ENCODE data around the gene ACAP3.

ACAP3 gene

DNA sequence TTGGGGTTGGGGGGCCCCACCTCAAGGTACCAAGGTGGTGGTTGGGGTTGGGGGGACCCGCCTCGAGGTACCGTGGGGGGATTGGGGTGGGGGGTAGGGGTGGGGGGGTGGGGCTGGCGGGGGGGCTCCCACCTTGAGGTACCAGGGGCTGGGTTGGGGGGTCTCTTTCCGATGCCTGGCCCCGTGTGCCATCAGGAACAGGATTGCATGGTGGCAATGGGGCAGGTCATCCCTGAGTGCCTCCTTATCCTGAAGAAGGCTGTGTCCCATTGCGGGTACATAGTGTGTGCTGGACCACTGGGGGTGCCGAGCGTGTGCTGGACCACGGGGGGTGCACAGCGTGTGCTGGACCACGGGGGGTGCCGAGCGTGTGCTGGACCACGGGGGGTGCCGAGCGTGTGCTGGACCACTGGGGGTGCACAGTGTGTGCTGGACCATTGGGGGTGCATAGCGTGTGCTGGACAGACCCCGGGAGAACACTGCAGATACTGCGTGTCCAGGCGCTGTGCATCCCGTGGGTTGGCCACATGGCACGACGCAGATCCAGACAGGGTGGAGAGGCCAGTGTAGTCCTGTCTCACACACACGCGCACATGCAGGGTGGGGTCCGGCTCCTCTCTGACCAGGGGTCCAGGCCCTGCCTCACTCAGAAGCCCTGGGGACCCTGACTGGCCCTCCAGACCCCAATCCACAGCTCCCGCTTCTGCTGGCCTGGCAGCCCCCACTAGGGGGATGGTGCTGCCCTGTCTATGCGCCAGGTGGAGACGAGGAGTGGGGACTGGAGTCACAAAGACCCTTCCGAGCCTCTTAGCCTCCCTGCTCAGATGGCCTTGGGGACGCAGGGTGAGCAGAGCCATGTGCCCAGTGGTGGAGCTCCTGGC lies 23.3 kb downstream of the ACAP3 start:
- DNase-seq: no peak

- DNase-seq: no peak
Measured at GRCh38 chr1:1283821-1284220, 23.9 kb downstream of the ACAP3 start.

- DNase-seq: no peak
Measured at GRCh38 chr1:1282998-1283397, 24.7 kb downstream of the ACAP3 start.

DNA sequence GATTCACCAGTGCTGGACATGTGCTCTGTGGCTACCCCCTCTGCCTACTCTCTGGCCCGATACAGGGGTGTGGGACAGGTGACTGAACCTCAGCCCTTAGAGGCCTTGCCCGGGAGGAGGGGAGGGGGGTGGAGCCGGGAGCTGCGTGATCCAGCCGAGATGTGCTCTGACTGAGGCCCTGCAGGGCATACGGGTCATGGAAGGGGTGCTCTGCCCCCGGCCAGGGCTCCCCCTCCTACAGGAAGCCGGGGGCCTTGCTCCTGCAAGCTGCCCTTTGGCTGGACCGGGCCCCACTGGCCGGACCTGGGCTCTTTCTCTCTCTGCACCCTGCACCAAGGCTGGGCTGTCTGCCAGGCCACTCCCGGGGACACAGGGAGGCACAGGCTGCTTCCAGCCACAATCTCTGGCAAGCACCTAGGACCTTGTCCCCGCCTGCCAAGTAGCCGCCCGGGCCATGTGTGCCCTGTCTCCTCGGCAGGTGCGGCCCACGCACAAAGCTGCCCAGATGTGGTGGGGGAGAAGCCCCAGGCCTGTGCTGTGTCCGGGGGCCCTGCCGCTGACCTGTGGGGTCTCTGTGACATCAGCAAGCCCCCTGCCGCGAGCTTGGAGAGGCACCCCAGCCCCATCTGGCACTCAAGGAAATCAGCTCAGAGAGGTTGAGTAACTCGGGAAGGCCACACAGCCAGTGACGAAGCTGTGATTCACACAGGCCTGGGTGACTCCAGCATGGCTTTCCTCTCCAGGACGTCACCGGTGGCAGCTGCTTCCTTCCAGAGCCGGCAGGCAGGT lies 26.0 kb downstream of the ACAP3 start:
- DNase-seq: peak; percentile 22

DNA sequence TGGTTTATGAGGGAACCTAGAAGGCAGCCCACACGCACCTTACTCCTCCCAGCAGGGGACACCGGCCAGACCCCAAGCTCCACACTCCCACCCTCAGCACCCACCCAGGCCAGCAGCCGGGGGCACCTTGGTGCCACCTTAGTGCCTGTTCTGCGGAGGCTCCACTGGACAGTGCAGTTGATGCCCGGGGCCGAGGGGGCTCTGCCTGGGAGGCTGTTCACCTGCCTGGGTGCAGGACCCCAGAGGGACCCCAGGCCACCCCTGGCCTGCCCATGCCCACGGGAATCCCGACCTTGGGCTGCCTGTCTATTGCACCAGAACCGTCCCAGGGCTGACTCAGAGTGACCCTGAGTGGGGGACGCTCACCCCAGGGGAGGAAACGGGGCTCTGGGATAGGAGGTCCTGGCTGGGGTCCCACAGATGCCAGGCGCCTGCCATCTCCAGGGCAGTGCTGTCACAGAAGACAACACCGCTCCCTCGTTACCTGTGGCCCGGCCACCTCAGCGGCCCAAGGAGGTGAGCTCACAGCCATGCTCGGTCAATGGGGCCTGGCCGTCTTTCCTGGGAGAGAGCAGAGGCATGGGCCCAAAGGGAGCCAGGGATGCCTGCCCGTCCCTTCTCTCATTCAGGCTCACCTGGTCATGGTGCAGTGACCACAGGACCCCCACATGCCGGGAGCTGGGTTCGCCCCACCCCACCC lies 26.8 kb downstream of the ACAP3 start:
- no peak for DNase-seq

GRCh38 chr1:1279028-1279427 lies 28.7 kb downstream of the ACAP3 start:
- DNase-seq: no peak

DNA sequence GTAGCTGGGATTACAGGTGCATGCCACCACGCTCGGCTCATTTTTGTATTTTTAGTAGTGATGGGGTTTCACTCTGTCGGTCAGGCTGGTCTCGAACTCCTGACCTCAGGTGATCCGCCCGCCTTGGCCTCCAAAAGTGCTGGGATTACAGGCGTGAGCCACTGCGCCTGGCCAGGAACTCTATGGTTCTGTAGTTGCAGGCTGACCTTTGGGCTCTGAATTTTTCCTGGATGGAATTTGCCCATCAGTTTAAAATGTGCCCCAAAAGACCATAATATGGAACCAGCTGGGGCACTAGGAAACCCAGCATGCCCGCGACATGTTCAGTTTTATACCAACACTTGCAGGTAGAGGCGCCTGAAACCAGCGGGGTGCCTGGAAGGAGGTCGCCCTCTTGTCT lies 29.1 kb downstream of the ACAP3 start:
- DNase-seq: no peak

- no peak for DNase-seq
Measured at GRCh38 chr1:1275836-1276235, 31.9 kb downstream of the ACAP3 start.

DNA sequence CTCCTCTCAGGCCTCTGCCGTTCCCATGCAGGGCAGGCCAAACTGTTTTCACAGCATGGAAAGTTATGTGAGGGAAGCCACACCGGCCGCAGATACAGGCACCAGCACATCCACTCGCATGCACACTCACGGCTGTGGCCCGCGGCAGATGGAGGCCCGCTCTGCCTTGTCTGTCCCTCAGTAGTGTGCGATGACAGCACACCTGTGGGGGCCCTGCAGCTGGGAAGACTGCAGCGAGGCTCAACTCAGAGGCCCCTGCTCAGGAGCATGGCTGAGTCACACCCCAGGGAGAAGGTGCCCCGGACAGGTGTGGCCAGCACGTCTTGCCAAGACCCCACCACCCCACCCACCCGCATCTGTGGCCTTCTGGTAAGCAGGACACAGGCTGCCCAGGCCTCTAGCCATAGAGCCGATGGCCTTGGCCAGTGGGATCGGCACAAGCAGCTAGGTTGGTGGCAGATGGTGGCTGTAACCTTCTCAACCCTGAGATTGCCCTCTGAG lies 32.7 kb downstream of the ACAP3 start:
- no peak for DNase-seq

DNA sequence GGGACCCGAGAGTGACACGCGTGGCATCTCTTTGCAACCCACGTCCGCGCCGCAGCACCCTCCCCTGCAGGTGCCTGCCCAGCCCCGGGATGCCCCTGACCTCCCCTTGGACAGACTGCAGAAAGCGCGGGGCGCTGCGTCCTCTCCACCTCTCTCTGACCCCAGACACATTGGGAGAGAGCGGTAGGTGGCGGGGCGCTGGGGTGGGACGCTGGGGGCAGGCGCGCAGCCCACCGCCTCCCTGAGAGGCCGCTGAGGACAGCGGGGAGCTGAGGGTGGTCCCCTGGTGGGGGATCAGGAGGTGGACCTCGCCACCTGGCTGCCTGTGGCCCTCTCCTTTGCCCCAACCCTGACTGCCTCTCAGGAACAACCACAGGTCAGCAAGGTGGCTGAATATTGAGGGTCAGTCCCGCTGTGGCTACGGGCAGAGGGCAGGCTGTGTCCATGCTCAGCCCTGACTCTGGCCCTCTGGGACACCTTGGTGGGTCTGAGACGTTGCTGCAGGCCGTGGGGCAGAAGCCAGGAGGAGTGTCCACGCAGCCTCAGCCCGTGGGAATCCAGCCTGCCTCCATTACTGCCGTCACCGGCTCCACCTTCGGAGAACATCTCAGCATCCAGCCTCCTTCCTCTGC lies 33.3 kb downstream of the ACAP3 start:
- no peak for DNase-seq

DNA sequence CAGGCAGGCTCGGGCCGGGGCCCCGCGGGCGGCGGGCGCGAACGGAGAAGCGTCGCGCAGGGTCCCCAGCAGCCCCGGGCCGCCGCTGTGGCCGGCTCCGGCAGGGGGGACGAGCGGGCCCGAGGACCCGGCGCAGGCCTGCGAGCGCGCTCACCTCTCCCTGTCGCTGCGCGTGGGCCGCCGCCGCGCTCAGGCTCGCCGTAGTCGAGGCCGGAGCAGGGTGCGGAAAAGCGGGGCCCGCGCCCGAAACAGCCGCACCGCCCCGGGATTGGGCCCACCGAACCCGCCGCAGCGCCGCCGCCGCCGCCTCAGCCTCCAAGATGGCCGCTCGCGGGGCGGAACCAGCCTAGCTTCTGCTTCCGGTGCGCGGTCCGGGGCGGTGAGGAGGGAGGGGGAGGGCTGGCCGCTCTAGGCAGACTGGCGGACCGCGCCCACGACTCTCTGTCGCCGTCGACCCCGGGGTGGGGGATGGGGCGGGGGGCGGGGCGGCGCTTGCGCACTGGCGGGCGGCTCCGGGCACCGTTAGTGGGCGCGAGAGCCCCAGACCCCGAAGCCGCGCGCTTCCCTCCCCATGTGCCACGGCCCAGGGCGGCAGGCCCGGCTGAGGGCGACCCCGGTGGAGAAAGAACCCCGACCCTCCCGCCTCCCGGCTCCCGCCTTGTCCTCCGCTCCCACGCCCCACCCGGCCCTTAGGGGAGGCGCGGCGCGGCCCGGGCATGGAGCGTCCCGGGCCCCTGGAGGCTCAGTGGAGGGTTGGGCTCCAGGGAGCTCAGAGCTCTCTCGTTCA lies 34.0 kb downstream of the ACAP3 start, which contains the start of gene UBE2J2:
Gene UBE2J2, minus strand, starts transcription at position 343 of the 787 bp plus-strand sequence. CDS start 5,862 bp downstream, outside the sequence.
- DNase-seq: peak; percentile 73

- DNase-seq: no peak
Measured at GRCh38 chr1:1273209-1273511, 34.6 kb downstream of the ACAP3 start.

GRCh38 chr1:1272341-1273208 lies 35.2 kb downstream of the ACAP3 start:
- no peak for DNase-seq

DNA sequence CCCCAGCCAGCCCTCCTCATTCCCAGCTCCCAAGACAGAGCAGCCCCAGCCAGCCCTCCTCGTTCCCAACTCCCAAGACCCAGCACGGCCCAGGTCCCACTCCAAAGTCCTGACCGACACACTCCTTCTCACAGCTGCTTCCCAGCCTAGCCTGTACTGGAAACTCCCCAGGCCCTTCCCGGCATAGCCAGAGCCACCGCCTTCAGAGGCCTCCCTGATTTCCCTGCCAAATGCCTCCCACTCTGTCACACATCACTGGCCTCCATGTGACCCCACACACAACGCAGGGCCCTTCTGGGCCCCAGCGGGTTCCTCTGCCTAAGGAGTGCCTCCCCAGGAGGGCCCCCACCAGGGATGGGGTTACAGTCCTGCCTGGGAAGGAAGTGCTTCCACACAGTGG lies 36.9 kb downstream of the ACAP3 start:
- DNase-seq: no peak

- no peak for DNase-seq
Measured at GRCh38 chr1:1268284-1268682, 39.4 kb downstream of the ACAP3 start.

DNA sequence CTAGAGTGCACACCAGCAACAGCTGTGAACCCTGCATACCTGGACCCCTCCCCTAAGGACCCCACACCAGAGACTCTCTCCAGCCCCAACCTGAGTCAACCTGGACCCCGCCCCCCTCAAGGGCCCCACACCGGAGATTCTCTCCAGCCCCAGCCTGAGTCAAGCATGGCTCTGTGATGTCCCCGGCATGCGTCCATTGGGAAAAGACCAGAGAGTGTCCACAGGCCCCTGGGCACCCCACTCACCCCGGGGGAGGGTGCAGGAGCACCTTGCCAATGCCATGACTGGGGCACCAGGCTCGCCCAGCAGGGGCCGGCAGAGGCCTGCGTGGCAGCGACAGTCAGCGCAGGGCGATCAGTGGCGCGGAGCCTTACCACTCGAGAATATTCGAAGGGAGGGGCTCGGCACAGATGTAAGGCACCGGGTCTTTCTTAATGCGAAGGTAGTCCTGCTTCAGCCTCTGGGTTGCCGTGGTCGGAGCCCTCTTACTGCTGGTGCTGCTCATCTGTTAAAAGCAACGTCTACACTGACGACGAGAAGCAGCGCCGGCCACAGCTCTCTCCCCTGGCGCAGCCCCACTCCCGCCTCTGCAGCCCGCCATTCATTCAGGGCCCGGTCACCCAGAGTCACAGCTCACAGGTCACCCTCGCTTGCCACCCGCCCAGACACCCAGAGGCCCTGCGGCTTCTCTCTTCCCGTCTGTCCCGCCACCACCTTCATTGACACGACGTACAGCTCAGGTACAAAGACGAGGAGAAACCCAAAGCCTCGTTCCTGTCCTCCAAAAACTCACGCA lies 40.0 kb downstream of the ACAP3 start:
- DNase-seq: no peak

- no peak for DNase-seq
Measured at GRCh38 chr1:1264868-1265272, 42.9 kb downstream of the ACAP3 start.

GRCh38 chr1:1264026-1264425 lies 43.7 kb downstream of the ACAP3 start:
- DNase-seq: no peak

- DNase-seq: no peak
Measured at GRCh38 chr1:1262758-1263157, 45.0 kb downstream of the ACAP3 start.

GRCh38 chr1:1262071-1262470 lies 45.7 kb downstream of the ACAP3 start:
- DNase-seq: no peak

Data from NCI-H1092 treated with DMSO at 0.1 percent for 48 hours (cell line).